Heart right ventricle (tissue), 16 donors: Measurements from ENCODE around the gene ZNF235. TPM values are rescaled to one million over a fixed set of nuclear protein-coding genes. Genes with fewer than 3 reads are reported as not detected.
A peak's percentile ranks its signal among the peaks of the same experiment; 100 is the strongest.

Source experiments
- ATAC-seq, 8 donors: fragments of 200-7000 bp; cut with Tn5 transposase; one replicate each; pipeline ENCODE4 v1.9.1; 2020; ENCODE audit warnings: mild to moderate bottlenecking in 8 of 8, moderate library complexity in 8 of 8, moderate number of reproducible peaks in 1 of 8
- DNase-seq, 2 donors: peaks; one replicate each; pipeline ENCODE4 v3.0.0-alpha.2; 2020
- H3K27ac ChIP-seq, 10 donors: fragments of 200-600 bp; sonication (generic) in 2 of 10; one replicate each; pipeline versions ENCODE4 v1.5.0 to v1.8.0; 2020 to 2022; ENCODE audit warnings: mild to moderate bottlenecking in 3 of 10
- H3K27me3 ChIP-seq, 7 donors: fragments of 200-600 bp; one replicate each; pipeline ENCODE4 v1.8.0; 2021 to 2022; ENCODE audit warnings: mild to moderate bottlenecking in 2 of 7
- H3K36me3 ChIP-seq, 9 donors: fragments of 200-600 bp; sonication (generic) in 1 of 9; one replicate each; pipeline versions ENCODE4 v1.5.0 to v1.8.0; 2020 to 2022; ENCODE audit warnings: mild to moderate bottlenecking in 2 of 9
- H3K4me1 ChIP-seq, 9 donors: fragments of 200-600 bp; sonication (generic) in 1 of 9; one replicate each; pipeline versions ENCODE4 v1.5.0 to v1.8.0; 2020 to 2022; ENCODE audit warnings: mild to moderate bottlenecking in 4 of 9
- H3K4me3 ChIP-seq, 10 donors: fragments of 200-600 bp; sonication (generic) in 2 of 10; one replicate each; pipeline versions ENCODE4 v1.5.0 to v1.8.0; 2020 to 2022; ENCODE audit warnings: mild to moderate bottlenecking in 7 of 10, moderate library complexity in 2 of 10
- H3K9me3 ChIP-seq, 11 donors: fragments of 200-600 bp in 10 of 11; sonication (generic) in 2 of 11; one replicate each; pipeline versions ENCODE4 v1.5.0 to v1.8.0; 2013 to 2022; ENCODE audit warnings: mild to moderate bottlenecking in 2 of 11, control low read depth in 1 of 11, moderate library complexity in 1 of 11
- CTCF ChIP-seq, 9 donors: fragments of 200-600 bp; sonication (generic) in 2 of 9; IDR thresholded peaks; one replicate each; pipeline versions ENCODE4 v1.5.0 to v1.8.0; 2021 to 2022; ENCODE audit warnings: antibody characterized with exemption in 9 of 9, mild to moderate bottlenecking in 5 of 9, moderate library complexity in 1 of 9
- WGBS, 2 donors: extraction: QIAGEN DNeasy Blood & Tissue Kit; methylation state at CpG; one replicate each; pipeline ENCODE4 v1.1.7; 2013; ENCODE audit warnings: inconsistent platforms in 1 of 2; 5-methylcytosine and 5-hydroxymethylcytosine counted together
- intact Hi-C, 10 donors: fragments of 100-400 bp; cut with DNase I; formaldehyde crosslinking; loops; one replicate each; pipeline versions ENCODE4 v1.11.1 to v1.14.2; 2022
- polyA plus RNA-seq, 2 donors: library from polyadenylated mRNA; stranded (reverse); fragments of 200-250 nt; gene quantifications; one replicate each; pipeline ENCODE4 v1.2.3, GENCODE V29; 2013
- total RNA-seq, 10 donors: library from RNA; stranded (reverse); fragmentation: NEBNext Ultra II Directional in 3 of 10; extraction: Animal tissue kit (Norgen Biotek cat#: 25700) in 3 of 10; gene quantifications; one replicate each; pipeline versions ENCODE4 v1.2.1 to v1.2.4, GENCODE V29; 2021 to 2023
- donor health status: Arrhythmogenic right ventricular cardiomyopathy.
- donor health status: ischemic (EF 13 %, LVEDD 7.1; RV severe dilation, severe dysfunction).
- donor health status: healthy with polysubstance abuse.
- donor health status: DM: no; HTN: yes; CAD: no.
- donor health status: DM: no; HTN: no; CAD: no.
- donor health status: ischemic (EF 25% LVEDD 6.9; RV normal size, moderate dysfunction).
- donor health status: ischemic (EF 25% LVEDD 5.7; RV mildly dilated, moderate dysfunction).
- donor health status: healthy.
- donor health status: DM: yes; HTN: yes; CAD: no.
- donor health status: Ischemic cardiomyopathy.
- donor health status: ischemic (EF 35%, LVEDD 5.7; RV mildly dilated, moderate dysfunction).
- donor health status: nonischemic (EF 11% LVEDD 7.7; RV severe dilation, severe dysfunction).
- donor health status: DM: yes; HTN: yes; CAD: no.
- donor health status: PGD.
- donor health status: ischemic (EF 29% LVEDD 5.4; RV normal size, mild dysfunction).
- donor health status: nonischemic (EF 23%, LVEDD 6.1; RV moderate dilation, normal function).

ZNF235 gene
- total and polyA plus RNA-seq, 12 donors, result 1.2 to 6.4 (median 3.6) TPM

DNA sequence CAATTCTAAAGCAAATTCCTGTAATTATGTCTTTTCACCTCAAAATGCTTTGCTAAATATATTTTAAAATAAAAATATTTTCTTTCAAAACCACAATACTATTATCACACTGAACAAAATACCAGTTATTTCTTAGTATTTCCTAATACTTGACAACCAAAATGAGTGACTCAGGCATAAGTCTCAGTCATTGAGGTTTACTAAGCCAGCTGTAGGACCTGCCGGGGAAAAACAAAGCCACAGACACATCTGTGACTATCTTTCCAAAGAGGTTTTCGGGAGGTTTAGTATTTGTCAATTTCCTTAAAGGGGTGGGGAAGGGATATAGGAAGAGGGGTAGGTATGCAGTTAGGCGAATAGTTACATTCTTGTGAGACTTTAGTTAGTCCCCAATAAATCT, 3.2 kb upstream of the ZNF235 start:
- peaks cover 3 to 16% (median 12%) of the 10 kb centered on the region in 9 donors for H3K4me1 ChIP-seq
- 88 to 93% methylated on average over 3 of the region's 3 CpGs for WGBS, 2 donors

GRCh38 chr19:44306283-44306682, 1.5 kb upstream of the ZNF235 start:
- no peak for TF ChIP-seq CTCF (IDR thresholded peaks at IDR 0.05)
- peaks cover 0 to 15% (median 12%) of the 10 kb centered on the region in 9 donors for H3K36me3 ChIP-seq
- intact Hi-C loops, result loop anchor here in 5 of 10 donors (5.0 to 10.0 kb wide), 4 partner anchors 41 to 191 kb away; partner anchors contain the start of genes ZNF112 (in 2 of the 5), ZNF225 (in 2 of the 5) and ZNF227 (in 1 of the 5)

More for the DNA sequence above, 3.2 kb upstream of the ZNF235 start:
- Histone ChIP-seq H3K4me3 (no peak overlapping the region), H3K9me3 (peaks cover 0 to 69% (median 10%) of the 10 kb centered on the region in 11 donors), H3K36me3 (no peaks in the 10 kb centered on the region), H3K27ac (no peak overlapping the region), H3K27me3 (no peaks in the 10 kb centered on the region)
- TF ChIP-seq CTCF (IDR thresholded peaks at IDR 0.05), result no peak
- intact Hi-C loops, result loop anchor here in 5 of 10 donors (5.0 to 10.0 kb wide), 4 partner anchors 39 to 193 kb away; partner anchors contain the start of genes ZNF112 (in 2 of the 5), ZNF225 (in 2 of the 5) and ZNF227 (in 1 of the 5)
- ATAC-seq, result no peak
- no peak for DNase-seq

GRCh38 chr19:44305457-44305856, 632 bp upstream of the ZNF235 start:
- Histone ChIP-seq H3K4me1 (peaks cover 3 to 16% (median 12%) of the 10 kb centered on the region in 9 donors), H3K4me3 (peak overlapping the region in 8 of 10 donors; percentile 64 to 95 (median 82)), H3K27ac (peak overlapping the region in 1 of 10 donors; percentile 76), H3K36me3 (peaks cover 0 to 23% (median 13%) of the 10 kb centered on the region in 9 donors), H3K9me3 (peaks cover 0 to 47% (median 10%) of the 10 kb centered on the region in 11 donors), H3K27me3 (no peaks in the 10 kb centered on the region)
- DNase-seq, result no peak
- 82% methylated on average over 4 of the region's 4 CpGs for WGBS, 2 donors
- TF ChIP-seq CTCF (IDR thresholded peaks at IDR 0.05), result no peak
- no peak for ATAC-seq
- intact Hi-C loops, result loop anchor here in 6 of 10 donors (2.0 to 10.0 kb wide), 7 partner anchors 42 to 193 kb away; partner anchors contain the start of genes ZNF112 (in 3 of the 6), ZNF225 (in 3 of the 6) and ZNF227 (in 3 of the 6)

More at GRCh38 chr19:44306283-44306682, 1.5 kb upstream of the ZNF235 start:
- no peak overlapping the region for H3K4me3 ChIP-seq
- DNase-seq (no peak), ATAC-seq (no peak)
- no peaks in the 10 kb centered on the region for H3K27me3 ChIP-seq
- peaks cover 0 to 55% (median 10%) of the 10 kb centered on the region in 11 donors for H3K9me3 ChIP-seq
- 86 to 87% methylated on average over 15 of the region's 15 CpGs for WGBS, 2 donors
- no peak overlapping the region for H3K27ac ChIP-seq
- peaks cover 3 to 16% (median 12%) of the 10 kb centered on the region in 9 donors for H3K4me1 ChIP-seq

DNA sequence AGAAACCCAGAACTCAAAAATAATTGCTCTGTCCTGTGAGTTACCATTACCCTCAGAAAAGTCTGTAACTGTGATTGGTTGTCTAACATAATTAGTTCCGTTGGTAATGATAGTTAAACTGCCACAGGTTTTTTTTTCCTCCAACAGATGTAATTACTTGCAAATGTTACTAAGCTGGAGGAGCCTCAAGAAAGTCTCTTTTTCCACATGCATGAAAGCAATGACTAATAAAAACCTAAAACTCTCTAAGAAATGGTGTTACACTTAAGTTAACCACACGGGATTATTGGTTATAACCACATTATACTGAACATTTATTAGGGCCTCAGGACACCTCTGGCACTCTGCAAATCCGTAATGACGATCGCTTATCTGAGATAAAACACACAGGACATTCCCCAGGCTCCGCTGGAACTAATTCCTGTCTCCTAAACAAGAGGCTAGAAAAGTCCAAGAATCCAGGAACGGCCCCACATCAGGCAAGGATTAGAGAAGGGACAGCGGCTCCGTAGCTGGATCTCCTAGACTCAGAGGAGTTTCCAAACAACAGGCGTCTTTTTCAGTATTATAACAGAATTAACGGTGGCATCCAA, 753 bp downstream of the ZNF235 start:
- no peak for TF ChIP-seq CTCF (IDR thresholded peaks at IDR 0.05)
- Histone ChIP-seq H3K4me1 (peaks cover 3 to 16% (median 12%) of the 10 kb centered on the region in 9 donors), H3K9me3 (peaks cover 0 to 35% (median 10%) of the 10 kb centered on the region in 11 donors), H3K4me3 (peak overlapping the region; percentile 37 to 95 (median 80)), H3K36me3 (peaks cover 0 to 37% (median 26%) of the 10 kb centered on the region in 9 donors), H3K27me3 (no peaks in the 10 kb centered on the region), H3K27ac (peak overlapping the region in 9 of 10 donors; percentile 24 to 86 (median 80))
- DNase-seq (no peak), ATAC-seq (peak in 5 of 8 donors; percentile 6 to 59 (median 43))
- 4% methylated on average over 11 of the region's 11 CpGs for WGBS, 2 donors
- intact Hi-C loops, result loop anchor here in 6 of 10 donors (1.0 to 10.0 kb wide), 8 partner anchors 43 to 191 kb away; partner anchors contain the start of genes ZNF112 (in 3 of the 6), ZNF225 (in 3 of the 6) and ZNF227 (in 3 of the 6)
